Measurements from ENCODE around the gene APOBEC2. TPM values are rescaled to one million over a fixed set of nuclear protein-coding genes. Genes with fewer than 3 reads are reported as not detected.

Gene APOBEC2
- total and polyA plus RNA-seq, 2 of the 13 experiments (the other 11 are each of a cell fraction or from before 2014, with no cell fraction given): 0.09 TPM; not detected in 1

- TF ChIP-seq MYPOP (CRISPR knock-in tag; IDR thresholded peaks at IDR 0.05) (0 out of 2 replicates have a peak, but pooled peaks have one; percentile 44), ZNF556 (CRISPR knock-in tag; IDR thresholded peaks at IDR 0.05; ENCODE audit: borderline replicate concordance) (0 out of 2 replicates have a peak, but pooled peaks have one; percentile 43), ZBTB38 (CRISPR knock-in tag; IDR thresholded peaks at IDR 0.05) (peak; percentile 52; the same call in 1 of the 2 replicates), EP300 (IDR thresholded peaks at IDR 0.05; ENCODE audit: low read depth in 2 of 2, low read length in 2 of 2) (0 out of 4 replicates have a peak, but pooled peaks of 1 of the 2 experiments have one; percentile 7), EP300 (CRISPR knock-in tag; IDR thresholded peaks at IDR 0.05; ENCODE audit: borderline replicate concordance) (no peak), HNF4G (IDR thresholded peaks at IDR 0.05; ENCODE audit: borderline replicate concordance, low read depth, low read length) (0 out of 2 replicates have a peak, but pooled peaks have one; percentile 23), HNF4G (CRISPR knock-in tag; IDR thresholded peaks at IDR 0.05; ENCODE audit: borderline replicate concordance, low read depth) (no peak), ZNF891 (CRISPR knock-in tag; IDR thresholded peaks at IDR 0.05) (no peak)
- TF ChIP-seq, protein P1, sequence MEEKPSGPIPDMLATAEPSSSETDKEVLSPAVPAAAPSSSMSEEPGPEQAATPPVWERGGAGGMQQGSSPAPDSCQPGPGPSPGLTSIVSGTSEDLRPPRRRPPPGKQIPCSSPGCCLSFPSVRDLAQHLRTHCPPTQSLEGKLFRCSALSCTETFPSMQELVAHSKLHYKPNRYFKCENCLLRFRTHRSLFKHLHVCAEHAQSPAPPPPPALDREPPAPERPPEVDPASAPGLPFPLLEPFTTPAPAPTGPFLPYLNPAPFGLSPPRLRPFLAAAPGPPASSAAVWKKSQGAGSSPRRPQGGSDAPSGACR (CRISPR knock-in tag; IDR thresholded peaks at IDR 0.05): no peak
Measured at GRCh38 chr6:41056768-41057490, 3.9 kb downstream of the APOBEC2 start (continued).

DNA sequence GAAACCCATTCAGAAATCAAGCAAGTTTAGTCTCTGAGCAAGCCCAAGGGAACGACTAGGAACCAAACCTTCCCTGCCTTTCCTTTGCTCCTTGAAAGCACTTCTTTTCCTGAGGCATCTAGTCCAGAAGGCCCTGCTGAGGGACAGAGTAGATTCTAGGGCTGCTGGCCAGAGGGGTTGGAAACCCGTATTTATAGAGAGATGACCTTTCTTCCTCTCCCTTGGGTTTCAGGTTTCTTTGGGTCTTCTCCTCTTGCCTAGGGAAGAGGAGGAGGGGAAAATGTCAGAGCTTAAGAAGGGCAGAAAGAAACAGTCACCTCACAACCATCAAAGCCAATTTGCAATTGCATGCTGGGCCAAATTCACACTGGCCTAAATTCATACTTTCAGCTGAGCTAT lies 5.8 kb downstream of the APOBEC2 start:
- CTCF ChIA-PET (ENCODE audit: low intra/inter-chr PET ratio, low total read pairs): no interaction called here
- WGBS (ENCODE audit: low lambda C conversion rate): 95% methylated on average over 2 of the region's 2 CpGs
- H3K27ac ChIP-seq (ENCODE audit: extremely low read length, insufficient read depth, low read length): no peak overlapping the region
- no peaks in the 10 kb centered on the region for H3K27me3 ChIP-seq (ENCODE audit: control insufficient read depth in 1 of 2, insufficient read depth in 2 of 2, low read length in 2 of 2)
- DNase-seq (ENCODE audit: low spot score) (no peak), ATAC-seq (no peak), FAIRE-seq (no peak)
- H2AFZ ChIP-seq (ENCODE audit: low read length): no peak overlapping the region
- H3K4me2 ChIP-seq (ENCODE audit: low read depth, low read length): no peak overlapping the region
- TF ChIP-seq ZNF251 (CRISPR knock-in tag; IDR thresholded peaks at IDR 0.05) (no peak), ZNF562 (CRISPR knock-in tag; IDR thresholded peaks at IDR 0.05; ENCODE audit: borderline replicate concordance) (no peak), HIVEP1 (CRISPR knock-in tag; IDR thresholded peaks at IDR 0.05) (no peak), ZNF12 (CRISPR knock-in tag; IDR thresholded peaks at IDR 0.05) (no peak), GTF2F1 (IDR thresholded peaks at IDR 0.05; ENCODE audit: low read length) (no peak), ZNF7 (CRISPR knock-in tag; IDR thresholded peaks at IDR 0.05) (no peak), ZFP90 (CRISPR knock-in tag; IDR thresholded peaks at IDR 0.05; ENCODE audit: borderline replicate concordance) (no peak), NR2C2 (CRISPR knock-in tag; IDR thresholded peaks at IDR 0.05; ENCODE audit: borderline replicate concordance) (no peak), ZNF777 (CRISPR knock-in tag; IDR thresholded peaks at IDR 0.05) (no peak), HMG20A (CRISPR knock-in tag; IDR thresholded peaks at IDR 0.05; ENCODE audit: borderline replicate concordance) (no peak)
- no TSS peak for BruUV-seq (replicated peaks)
- H3K4me3 ChIP-seq (replicated peaks in 1 of 3; ENCODE audit: insufficient read depth in 1 of 3, low read depth in 2 of 3, low read length in 3 of 3): no peak overlapping the region
- H3K9me3 ChIP-seq (ENCODE audit: low read length): no peaks in the 10 kb centered on the region
- no peaks in the 10 kb centered on the region for H4K20me1 ChIP-seq (ENCODE audit: insufficient read depth, low read length)
- no peak overlapping the region for H3K9ac ChIP-seq (ENCODE audit: insufficient read depth, low read depth, low read length)
- peaks cover 6 to 7% of the 10 kb centered on the region in 2 experiments; a peak in 4 of 5 replicates for H3K36me3 ChIP-seq (replicated peaks in 1 of 2; ENCODE audit: control insufficient read depth in 1 of 2, insufficient read depth in 2 of 2, low read length in 2 of 2)
- in situ Hi-C loops (cut with HindIII; ENCODE audit: extremely low pct_ligation_motif_present, low pct_unique_long_range_greater_than_20kb) (loop anchor here (10.0 kb wide), 1 partner anchor 526 kb away; no protein-coding TSS in a partner anchor), intact Hi-C loops (cut with micrococcal nuclease; ENCODE audit: unreplicated experiment) (no loop called here)
- no peaks in the 10 kb centered on the region for H3K79me2 ChIP-seq (ENCODE audit: insufficient read depth, low read length)
- peaks cover 73% of the 10 kb centered on the region for H3K4me1 ChIP-seq (ENCODE audit: insufficient read depth, low read length)
- POLR2A ChIA-PET: interaction anchor here (0.9 to 2.5 kb wide), 3 partner anchors 12 to 19 kb away, joined by 4 to 10 read pairs (median 5); partner anchors contain the start of genes NFYA, OARD1 and UNC5CL
